DMS 273 (cell line): ENCODE measurements around the gene SYNGAP1.
"Not testable (repeated sequence)": the region's sequence is repeated elsewhere in the genome, so short reads cannot be mapped to it uniquely, and the experiment has no call there.

Experiments used
- DNase-seq: peaks from one replicate; lab custom pipeline; 2025; ENCODE audit not compliant: unreplicated experiment; lab: John Stamatoyannopoulos, UW

Gene SYNGAP1

GRCh38 chr6:33399881-33400280, 20.0 kb upstream of the SYNGAP1 start:
- not testable (repeated sequence) for DNase-seq

GRCh38 chr6:33404884-33405283, 15.0 kb upstream of the SYNGAP1 start:
- no peak for DNase-seq

- no peak for DNase-seq
Observed at GRCh38 chr6:33405386-33405940, 14.4 kb upstream of the SYNGAP1 start.

GRCh38 chr6:33406126-33406525, 13.7 kb upstream of the SYNGAP1 start:
- no peak for DNase-seq

GRCh38 chr6:33407132-33407718, 12.6 kb upstream of the SYNGAP1 start:
- DNase-seq = peak; percentile 53

GRCh38 chr6:33410050-33410710, 9.7 kb upstream of the SYNGAP1 start:
- peak; percentile 99 for DNase-seq

- DNase-seq = peak; percentile 90
Observed at GRCh38 chr6:33410711-33411631, 8.9 kb upstream of the SYNGAP1 start, which contains the start of gene PHF1. TSS of gene PHF1 (plus strand) at chr6:33411014. CDS start at chr6:33412264, 1,250 bp downstream.

GRCh38 chr6:33411632-33412005, 8.2 kb upstream of the SYNGAP1 start:
- DNase-seq = peak; percentile 42

GRCh38 chr6:33412140-33413009, 7.5 kb upstream of the SYNGAP1 start:
- no peak for DNase-seq

- DNase-seq = no peak
Observed at GRCh38 chr6:33413241-33414120, 6.4 kb upstream of the SYNGAP1 start.

- DNase-seq = peak; percentile 60
Observed at GRCh38 chr6:33414592-33415271, 5.1 kb upstream of the SYNGAP1 start.

- no peak for DNase-seq
Observed at GRCh38 chr6:33415831-33416230, 4.0 kb upstream of the SYNGAP1 start.

GRCh38 chr6:33416386-33417127, 3.3 kb upstream of the SYNGAP1 start:
- DNase-seq = no peak

GRCh38 chr6:33417128-33417902, 2.5 kb upstream of the SYNGAP1 start:
- DNase-seq = no peak

- peak; percentile 100 for DNase-seq
Observed at GRCh38 chr6:33417903-33418689, 1.8 kb upstream of the SYNGAP1 start, which contains the start of gene CUTA. TSS of gene CUTA (minus strand) at chr6:33418107. CDS start at chr6:33418000, 107 bp downstream.

- peak; percentile 51 for DNase-seq
Observed at GRCh38 chr6:33418690-33419291, 1.1 kb upstream of the SYNGAP1 start.
